ENCODE results near the gene VAV3.
A peak's percentile ranks its signal among the peaks of the same experiment; 100 is the strongest.

Gene VAV3

DNA sequence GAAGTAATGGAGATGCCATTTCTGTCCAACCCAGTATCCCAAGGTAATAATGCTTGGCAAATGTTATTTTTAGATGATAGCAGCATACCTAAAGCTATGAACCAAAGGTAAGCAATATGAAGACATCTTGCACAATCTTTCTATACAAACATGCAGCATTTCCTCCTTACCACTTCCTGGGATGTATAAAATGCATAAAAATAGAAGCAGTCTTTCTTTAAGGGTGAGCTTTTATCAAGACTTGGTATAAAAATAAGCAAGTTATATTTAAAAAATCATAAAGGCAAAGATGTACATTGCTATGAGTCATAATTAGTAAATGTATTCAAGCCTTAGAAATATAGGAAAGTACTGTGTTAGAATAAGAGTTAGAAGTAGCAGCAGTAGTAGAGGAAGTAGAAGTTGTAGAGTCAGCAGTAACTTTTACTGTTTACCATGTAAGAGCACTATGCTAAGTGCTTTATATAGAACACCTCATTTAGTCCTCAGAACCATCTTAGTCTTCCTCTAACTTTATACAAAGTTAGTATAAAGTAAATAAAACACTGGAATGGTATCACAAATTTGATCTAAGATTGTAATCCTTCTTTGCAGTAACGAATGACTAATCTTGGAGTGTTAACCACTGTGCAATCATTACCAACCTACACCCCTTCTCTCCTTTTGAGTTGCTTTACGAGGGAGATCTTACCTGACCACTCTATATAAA is 371.3 kb downstream of the VAV3 start:
- no peak for DNase-seq (ENCODE audit: low read depth in 2 of 2)

DNA sequence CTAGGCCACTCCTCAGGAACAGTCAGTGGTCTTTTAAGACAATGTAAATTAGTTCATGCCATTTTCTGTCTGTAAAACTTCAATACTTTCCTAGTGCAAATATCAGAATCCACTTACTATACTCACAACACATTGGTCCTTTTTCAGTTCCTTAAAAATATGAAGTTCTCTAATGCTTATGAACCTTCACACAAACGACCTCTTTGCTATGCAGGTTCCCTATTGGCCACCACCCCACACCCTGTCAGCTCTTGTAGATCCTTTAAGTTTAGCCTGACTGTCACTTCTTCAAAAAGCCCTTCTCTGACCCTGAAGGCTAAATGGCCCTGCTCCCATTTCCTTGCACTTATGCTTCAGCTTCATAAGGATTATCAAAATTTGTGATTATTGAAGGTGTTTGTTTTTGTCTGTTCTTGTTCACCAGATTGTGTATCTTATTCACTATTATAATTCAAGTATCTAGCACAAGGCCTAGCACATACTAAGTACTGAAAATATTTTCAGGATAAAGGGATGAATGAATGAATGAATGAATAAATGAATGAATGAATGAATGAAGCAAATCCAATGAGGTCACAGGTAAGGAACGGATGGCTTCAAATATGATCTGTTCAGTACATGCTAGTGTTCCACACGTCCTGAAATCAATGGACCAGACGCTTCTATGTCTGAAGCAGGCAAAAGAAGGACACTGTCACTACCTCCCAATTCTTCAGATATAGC is 373.9 kb downstream of the VAV3 start:
- DNase-seq (ENCODE audit: low read depth in 2 of 2) = no peak

DNA sequence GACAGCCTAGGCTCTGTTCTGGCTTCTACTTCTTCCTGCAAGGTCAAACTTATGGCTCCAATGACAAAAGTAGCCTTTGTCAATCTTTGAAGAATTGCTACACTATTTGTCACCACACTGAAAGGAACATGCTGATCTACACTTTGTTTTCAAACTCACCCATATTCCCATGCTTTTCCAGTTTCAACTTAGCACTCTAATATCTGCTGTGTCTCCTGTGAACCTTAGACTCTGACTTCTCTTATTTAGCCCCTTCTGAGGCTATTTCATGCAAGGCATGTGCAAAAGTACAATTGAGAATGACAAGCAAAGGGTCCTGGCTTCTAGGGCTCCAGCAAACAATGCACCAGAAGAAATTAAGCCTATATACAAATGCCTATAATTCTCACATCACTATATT is 374.9 kb downstream of the VAV3 start:
- no peak for DNase-seq (ENCODE audit: low read depth in 2 of 2)

DNA sequence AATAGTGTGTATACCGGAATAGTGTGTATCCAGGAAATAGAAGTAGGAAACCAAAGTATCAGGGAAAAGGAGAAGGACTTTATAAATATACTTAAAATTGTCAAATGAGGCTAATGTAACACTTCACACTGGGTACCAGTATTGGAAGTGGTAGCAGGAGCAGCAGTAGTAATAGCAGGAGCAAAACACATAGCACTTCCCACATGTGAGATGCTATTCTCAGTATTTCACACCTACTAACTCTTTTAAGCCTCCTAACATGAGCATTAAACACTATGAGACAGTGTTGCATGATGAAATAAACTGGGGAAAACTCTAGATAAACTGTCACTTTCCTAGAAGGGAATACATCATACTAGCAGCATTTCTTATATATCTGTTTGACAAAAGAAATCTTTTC is 376.7 kb downstream of the VAV3 start:
- DNase-seq (ENCODE audit: low read depth in 2 of 2) = no peak

DNA sequence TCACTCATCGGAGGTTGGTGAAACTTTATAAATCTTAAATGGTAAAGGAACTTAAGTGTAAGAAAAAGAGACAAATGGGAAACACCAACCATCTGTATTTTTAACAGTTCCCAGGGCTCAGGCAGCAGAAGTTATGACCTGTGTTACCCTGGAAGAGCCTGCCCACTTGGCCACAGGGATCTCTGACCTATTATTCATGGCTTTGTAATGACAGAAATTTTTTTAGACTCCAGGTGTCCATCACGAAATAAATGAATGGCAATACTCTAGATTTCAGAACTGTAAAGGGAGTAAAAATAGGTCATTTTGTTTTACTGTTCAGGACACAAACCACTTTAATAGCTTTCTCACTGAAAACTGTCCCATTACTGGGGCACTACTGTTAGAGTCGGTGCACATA is 389.8 kb downstream of the VAV3 start:
- no peak for DNase-seq (ENCODE audit: low read depth in 2 of 2)

DNA sequence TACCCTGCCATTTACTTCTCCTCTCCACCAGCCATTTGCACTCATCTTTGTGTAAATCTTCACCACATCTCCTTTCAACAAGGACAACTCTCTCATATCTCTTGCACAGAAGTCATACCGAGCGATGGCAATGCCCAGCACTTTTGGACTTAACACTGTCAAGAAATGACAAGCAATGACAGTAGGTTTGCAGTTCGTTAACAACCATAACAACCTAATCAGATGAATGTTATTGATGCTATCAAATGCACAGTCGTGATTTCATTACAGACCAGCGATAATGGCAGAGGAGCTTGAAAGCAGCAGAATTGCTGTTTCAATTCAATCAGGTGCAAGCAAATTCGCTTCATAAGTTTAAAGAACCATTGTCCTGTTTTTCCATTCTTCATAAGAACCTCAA is 390.9 kb downstream of the VAV3 start:
- no peak for DNase-seq (ENCODE audit: low read depth in 2 of 2)

DNA sequence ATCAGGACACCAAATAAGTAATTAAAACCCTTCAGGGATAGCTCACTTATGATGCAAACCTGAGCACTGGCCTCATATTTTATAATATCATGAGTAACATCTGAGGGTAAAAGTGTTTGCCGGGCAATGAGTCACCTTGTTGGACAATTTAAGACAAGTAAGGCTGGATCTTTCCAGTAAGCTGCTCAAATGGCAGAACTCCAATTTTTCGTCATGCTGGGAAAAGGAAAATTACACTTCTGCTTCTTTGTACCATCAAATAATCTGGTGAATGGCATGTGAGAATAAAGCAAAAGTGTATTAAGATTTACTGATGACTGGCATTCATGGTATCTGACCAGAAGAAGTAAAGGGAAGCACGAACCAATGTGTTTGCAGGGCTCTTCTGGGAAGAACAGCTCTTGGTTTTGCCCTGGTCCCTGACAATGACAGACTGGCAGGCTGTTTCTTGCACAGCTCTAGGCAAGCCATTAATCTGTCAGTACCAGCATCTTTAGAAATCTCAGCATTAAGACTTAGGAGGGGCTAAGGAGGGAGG is 392.2 kb downstream of the VAV3 start:
- DNase-seq (ENCODE audit: low read depth in 2 of 2) = peak; percentile 70 to 74

DNA sequence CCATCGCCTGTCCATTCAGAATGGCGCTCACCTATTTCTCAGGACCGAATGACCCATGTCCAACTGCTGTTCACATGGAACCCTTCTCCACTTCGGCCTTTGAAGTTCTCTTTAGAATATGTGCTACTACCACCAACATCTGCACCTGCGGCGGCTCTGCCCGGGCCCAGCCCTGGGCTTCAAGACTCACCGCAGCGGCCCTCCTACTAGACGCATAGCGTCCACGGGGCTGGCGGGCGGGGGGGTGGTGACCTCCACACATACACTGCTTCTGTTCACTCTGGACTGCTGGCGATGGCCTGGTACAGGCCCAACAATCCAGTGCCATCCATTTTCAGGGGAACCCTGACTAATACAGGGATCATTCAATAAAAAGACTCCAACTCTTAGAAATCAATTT is 394.2 kb downstream of the VAV3 start:
- DNase-seq (ENCODE audit: low read depth in 2 of 2) = no peak

DNA sequence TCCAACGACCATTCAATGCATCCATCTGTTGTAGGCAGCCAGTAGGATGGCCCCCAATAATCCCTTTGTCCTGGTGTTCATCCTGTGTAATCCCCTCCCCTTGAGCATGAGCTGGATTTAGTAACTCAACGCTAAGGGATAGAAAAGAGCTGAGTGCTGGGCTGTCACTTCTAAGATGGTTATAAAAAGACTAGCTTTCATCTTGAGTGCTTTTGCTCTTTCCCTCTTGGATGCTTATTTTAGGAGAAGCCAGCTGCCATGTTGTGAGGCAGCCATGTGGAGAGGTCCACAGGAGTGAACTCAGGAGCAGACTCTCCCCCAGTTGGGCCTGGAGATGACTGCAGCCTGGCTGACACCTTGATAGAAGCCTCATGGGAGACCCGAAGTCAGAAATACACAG is 401.5 kb downstream of the VAV3 start:
- DNase-seq (ENCODE audit: low read depth in 2 of 2) = no peak

DNA sequence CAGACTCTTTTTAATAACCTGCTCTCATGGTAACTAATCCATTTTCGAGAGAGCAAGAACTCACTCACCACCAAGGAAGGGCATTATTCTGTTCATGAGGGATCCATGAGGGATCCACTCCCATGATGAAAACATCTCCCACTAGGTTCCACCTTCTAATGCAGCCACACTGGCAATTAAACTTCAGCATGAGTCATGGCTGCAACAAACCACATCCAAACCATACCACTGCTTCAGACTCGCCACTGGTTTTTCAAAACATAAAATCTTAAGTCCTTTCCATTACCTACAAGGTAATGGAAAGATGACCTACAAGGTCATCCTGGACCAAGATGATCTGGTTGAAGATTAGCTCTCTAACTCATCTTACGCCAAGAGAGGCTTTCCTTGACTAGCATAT is 405.1 kb downstream of the VAV3 start:
- DNase-seq (ENCODE audit: low read depth in 2 of 2) = no peak

DNA sequence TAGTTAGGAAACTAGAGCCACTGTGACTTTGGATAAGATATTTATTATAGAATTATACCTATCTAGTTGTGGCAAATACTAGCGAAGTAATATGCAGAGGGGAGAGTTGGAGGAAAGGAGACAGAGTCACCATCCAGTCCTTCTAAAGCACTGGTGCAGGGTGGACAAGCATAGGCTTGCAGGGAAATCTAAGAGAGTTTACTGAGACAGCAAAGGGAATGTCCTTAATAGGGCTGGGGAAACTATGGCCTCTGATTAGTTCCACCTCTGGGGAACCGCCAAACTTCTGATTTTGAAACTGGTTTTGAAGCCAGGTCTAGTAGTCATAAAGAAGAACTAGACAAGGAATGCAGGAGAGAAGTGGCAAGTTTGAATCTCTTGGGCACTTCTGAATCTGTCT is 407.9 kb downstream of the VAV3 start:
- DNase-seq (ENCODE audit: low read depth in 2 of 2) = no peak

DNA sequence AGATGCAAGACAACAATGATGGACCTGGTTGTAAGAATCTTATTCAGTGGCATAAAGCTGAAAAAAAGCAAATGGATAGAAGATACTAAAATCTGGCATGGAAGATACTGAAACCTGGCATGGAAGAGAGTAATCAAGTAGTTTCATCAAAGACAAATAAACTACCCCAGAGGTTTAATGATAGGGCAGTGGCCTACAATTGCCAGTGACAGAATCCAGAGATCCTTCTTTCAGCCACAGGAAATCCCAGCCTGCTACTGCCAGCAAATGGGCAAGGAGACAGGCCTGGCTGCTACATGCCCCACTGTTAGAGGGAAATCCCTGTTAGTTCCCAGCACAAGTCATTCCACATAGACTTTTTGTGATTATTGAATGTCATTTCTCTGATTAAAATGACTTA is 409.4 kb downstream of the VAV3 start:
- DNase-seq (ENCODE audit: low read depth in 2 of 2) = no peak

DNA sequence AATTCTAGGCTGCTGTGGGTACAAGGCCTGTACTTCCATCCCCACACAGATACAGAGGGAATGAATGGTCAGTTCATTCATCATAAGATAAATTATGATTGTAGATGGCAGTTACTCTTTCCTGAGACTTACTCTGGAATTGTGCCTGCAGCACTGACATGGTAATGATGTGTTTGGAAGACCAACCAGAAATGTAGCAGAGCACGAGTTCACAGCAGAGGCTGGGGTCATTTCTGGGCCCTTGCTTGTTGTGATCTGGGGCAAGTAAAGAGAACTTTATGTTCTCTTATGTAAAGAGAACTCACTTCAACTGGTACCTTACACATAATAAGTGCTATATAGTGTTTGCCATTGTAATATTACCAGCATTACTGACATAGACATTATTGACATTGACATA is 412.2 kb downstream of the VAV3 start:
- no peak for DNase-seq (ENCODE audit: low read depth in 2 of 2)

DNA sequence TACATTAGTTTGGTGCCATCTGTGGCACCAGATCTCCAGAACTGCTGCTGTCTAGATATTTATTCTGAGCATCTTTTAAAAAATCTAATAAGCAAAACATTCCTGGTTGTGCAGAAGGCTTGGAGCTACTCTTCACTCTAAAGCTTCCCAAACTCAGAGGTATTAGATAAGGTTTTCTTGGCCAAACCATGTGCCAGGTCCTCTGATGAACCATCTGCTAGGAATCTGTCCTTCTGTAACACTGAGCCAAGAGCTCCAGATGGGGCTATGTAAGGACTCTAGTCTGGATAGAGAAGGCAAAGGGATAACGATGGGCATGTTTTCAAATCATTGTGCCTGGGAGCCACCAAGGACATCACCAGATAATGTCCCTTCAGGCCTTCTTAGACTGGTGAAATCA is 413.5 kb downstream of the VAV3 start:
- DNase-seq (ENCODE audit: low read depth in 2 of 2) = no peak

DNA sequence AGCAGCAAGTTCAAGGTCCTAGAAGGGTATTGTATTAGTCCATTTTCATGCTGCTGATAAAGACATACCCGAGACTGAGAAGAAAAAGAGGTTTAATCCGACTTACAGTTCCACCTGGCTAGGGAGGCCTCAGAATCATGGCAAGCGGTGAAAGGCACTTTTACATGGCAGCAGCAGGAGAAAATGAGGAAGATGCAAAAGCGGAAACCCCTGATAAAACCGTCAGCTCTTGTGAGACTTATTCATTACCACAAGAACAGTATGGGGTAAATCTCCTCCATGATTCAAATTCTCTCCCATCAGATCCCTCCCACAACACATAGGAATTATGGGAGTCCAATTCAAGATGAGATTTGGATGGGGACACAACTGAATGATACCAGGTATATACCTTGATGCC is 414.6 kb downstream of the VAV3 start:
- no peak for DNase-seq (ENCODE audit: low read depth in 2 of 2)

DNA sequence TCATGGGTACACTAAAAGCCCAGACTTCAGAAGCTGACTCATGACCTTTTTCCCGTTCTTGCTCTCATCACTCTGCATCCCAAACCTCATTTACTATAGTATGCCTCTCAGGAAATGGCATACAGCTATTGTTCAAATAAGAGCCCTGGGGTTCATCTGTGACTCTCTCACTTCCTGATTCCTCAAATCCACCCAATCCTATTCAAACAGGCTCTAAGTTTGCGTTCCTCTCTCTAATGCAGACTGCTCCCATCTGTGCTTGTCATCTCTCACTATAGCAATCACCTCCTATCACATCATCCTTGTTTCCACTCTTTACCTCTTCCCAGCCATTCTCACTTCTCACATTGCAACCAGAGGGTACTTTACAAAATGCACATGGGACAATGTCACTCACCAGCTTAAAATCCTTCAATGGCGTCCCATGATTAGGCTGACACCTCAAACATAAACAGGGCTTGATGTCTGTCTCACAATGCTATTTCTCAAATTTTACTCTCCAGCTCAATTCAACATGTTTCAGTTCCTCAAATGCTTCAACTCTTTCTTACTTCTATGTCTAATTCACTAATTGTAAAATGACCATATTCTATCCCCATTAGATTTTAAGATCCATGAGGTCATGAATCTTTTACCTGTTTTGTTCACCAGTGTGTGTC is 415.7 kb downstream of the VAV3 start:
- no peak for DNase-seq (ENCODE audit: low read depth in 2 of 2)

DNA sequence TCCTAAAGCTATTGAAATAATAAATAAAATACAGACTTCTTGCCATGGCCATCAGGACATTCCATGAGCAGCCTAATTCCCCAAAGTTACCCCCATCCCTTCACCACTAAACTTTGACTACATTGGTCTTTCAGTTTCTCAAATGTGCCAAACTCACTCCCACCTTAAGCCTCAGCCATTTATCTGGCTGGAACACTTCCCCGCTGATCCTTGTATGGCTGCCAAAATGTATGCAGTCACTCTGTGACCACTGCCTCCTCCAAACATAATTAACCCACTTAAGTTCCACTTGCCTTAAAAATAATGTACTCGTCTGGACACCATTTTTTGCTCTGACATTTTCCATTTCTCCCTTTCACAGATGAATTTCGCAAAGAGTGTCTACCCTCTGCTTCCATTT is 416.7 kb downstream of the VAV3 start:
- DNase-seq (ENCODE audit: low read depth in 2 of 2) = no peak

DNA sequence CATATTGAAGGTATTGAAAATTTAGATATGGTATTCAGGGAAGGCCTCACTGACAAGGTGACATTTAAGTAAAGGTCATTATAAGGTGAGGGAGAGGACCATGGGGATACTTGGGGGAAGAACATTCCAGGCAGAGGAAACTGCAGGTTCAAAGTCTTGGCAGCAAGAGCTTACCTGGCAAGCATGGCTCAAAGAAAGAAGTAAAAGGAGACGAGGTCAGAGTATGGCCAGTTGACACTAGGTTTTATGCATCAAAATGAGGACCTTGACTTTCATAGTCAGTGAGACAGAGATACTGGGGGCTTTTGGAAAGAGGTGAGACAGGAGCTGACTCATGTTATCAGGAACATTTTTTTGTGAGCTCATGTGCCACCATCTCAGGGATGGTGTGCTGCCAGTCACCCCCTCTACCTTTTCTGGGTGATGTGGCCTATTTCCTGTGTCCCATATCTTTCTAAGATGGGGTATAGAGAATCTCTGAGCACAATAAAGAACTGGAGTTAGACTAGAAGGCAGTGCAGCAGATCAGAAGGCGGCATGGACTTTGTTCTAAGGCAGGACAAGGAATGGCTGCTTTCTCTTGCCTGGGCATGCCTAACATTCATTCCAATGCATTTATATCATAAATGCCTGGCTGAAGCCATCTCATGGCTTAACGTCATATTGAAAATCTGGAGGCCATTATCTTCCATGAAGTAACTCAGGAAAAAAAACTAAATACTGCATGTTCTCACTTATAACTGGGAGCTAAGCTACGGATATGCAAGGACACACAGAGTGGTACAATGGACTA is 417.4 kb downstream of the VAV3 start:
- DNase-seq (ENCODE audit: low read depth in 2 of 2) = peak; percentile 16 to 20

DNA sequence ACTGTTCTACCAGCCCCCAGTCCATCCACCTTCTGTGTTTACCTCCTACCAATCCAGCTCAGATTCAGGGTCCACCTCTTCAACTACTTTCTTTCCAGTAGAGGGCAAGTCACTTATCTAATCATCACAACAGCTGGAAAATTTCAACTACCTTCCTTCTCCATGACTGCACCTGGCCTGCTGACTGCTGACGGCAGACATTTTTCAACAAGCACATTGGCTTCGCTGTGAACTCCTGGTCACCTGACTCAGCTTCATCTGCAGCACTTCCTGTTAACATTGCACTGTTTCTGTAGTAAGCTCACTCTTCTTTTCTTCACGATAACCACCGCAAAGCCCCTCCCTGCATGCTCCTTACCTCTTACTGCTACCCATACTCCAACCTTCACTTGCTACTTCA is 418.4 kb downstream of the VAV3 start:
- DNase-seq (ENCODE audit: low read depth in 2 of 2) = no peak

DNA sequence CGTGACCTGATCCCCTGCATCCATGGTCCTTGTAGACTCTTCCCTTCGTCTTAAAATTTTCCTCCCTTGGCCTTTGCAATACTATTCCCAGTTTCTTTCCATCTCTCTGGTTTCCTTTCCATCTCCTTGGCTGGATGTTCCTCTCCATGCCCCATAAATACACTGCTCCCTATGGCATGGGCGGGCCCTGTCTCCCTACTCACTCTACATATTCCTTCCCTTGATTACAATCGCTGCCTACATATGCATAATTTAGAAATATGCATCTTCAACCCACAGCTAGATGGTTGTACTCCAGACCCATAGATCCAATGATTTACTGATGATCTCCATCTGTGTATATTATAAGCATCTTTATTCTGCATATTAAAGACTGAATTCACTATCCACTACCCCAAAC is 419.1 kb downstream of the VAV3 start:
- DNase-seq (ENCODE audit: low read depth in 2 of 2) = no peak

DNA sequence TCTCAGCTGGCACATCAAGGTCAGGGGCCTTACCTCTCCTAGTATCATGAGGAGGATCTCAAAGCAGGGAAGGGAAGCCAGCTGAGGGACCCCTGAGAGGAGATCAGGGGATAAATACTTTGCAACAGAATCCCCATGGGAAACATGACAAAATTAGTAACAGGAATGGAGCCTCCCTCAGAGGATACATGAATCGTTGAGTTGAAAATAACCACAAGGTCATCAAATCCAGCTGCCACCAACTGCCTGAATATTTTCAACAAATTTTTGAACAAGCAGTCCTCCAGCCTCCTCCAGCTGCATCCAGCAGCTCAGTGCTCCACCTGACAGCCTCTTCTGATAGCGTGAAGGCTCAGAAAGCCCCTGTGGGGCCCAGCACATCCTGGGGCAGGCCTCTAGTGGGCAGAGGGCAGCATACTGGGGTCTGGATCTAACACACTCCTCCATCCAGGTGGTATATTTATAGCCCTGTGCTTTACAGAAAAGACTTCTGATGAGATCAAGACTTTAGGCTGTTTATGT is 419.9 kb downstream of the VAV3 start:
- DNase-seq (ENCODE audit: low read depth in 2 of 2) = no peak

DNA sequence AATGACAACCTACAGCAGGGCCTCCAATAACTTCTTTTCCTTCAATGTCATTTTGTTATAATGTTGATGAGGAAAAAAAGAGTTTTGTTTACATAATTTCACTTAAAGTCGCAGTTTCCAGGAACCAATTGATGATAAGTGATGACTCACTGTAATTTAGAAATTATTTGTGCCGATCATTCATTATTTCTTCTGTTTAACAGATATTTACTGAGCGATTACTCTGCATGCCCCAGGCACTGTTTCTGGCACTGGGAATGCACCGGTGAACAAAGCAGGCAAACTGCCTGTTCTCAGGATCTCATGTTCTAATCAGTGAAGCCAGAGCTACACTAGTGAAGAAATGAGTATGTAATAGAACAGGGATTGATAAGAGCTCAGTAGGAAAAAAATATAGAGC is 420.7 kb downstream of the VAV3 start:
- no peak for DNase-seq (ENCODE audit: low read depth in 2 of 2)

All from fibroblast of skin of left quadriceps (primary cell).